Peyer's patch (tissue), 4 donors: ENCODE results near the gene RCBTB2. TPM values are rescaled to one million over a fixed set of nuclear protein-coding genes. Genes with fewer than 3 reads are reported as not detected.

Source experiments
- DNase-seq, 3 donors: peaks; one replicate each; pipeline ENCODE4 v3.0.0-alpha.2; 2017 to 2019
- H3K27ac ChIP-seq, 4 donors: fragments of 200-600 bp; sonication (generic); one replicate each; pipeline ENCODE4 v1.5.1; 2016 to 2019
- H3K27me3 ChIP-seq, 2 donors: fragments of 200-600 bp; sonication (generic); one replicate each; pipeline ENCODE4 v1.5.1; 2019
- H3K36me3 ChIP-seq, 3 donors: fragments of 200-600 bp; sonication (generic); one replicate each; pipeline ENCODE4 v1.5.1; 2016 to 2019
- H3K4me1 ChIP-seq, 4 donors: fragments of 200-600 bp; sonication (generic); one replicate each; pipeline ENCODE4 v1.5.1; 2016 to 2019
- H3K4me3 ChIP-seq, 4 donors: fragments of 200-600 bp; sonication (generic); 1 replicate in 3 of 4; 2 replicates in 1 of 4; pipeline ENCODE4 v1.5.1; 2016 to 2019; ENCODE audit warnings: mild to moderate bottlenecking in 1 of 4
- H3K9me3 ChIP-seq, 4 donors: fragments of 200-600 bp; sonication (generic); one replicate each; pipeline ENCODE4 v1.5.1; 2016 to 2019; ENCODE audit warnings: mild to moderate bottlenecking in 1 of 4
- CTCF ChIP-seq, 6 experiments: fragments of 450-650 bp in 4 of 6; fragments of 200-600 bp in 2 of 6; sonication (generic) in 1 of 6; IDR thresholded peaks; one replicate each; pipeline ENCODE4 v1.5.1; 2017 to 2019; ENCODE audit warnings: antibody characterized with exemption in 6 of 6, mild to moderate bottlenecking in 3 of 6, moderate library complexity in 1 of 6
- POLR2A ChIP-seq, 2 donors: fragments of 450-650 bp; IDR thresholded peaks; one replicate each; pipeline ENCODE4 v1.5.1; 2017; ENCODE audit warnings: antibody characterized with exemption in 2 of 2, mild to moderate bottlenecking in 2 of 2, moderate library complexity in 2 of 2
- total RNA-seq, 4 donors: library from RNA; depleted of rRNA; stranded (reverse); fragments of >200 nt; gene quantifications; one replicate each; pipeline ENCODE4 v1.1.0, GENCODE V29; 2016

The RCBTB2 gene
- total RNA-seq, 4 donors from 2014 or later = 3.2 to 6.3 (median 5.2) TPM

- H3K9me3 ChIP-seq = no peaks in the 10 kb centered on the region
- no peak for TF ChIP-seq POLR2A (IDR thresholded peaks at IDR 0.05)
- no peak for TF ChIP-seq CTCF (IDR thresholded peaks at IDR 0.05)
- H3K4me1 ChIP-seq = peaks cover 0 to 13% (median 0%) of the 10 kb centered on the region in 4 donors
- H3K27me3 ChIP-seq = no peaks in the 10 kb centered on the region
- no peaks in the 10 kb centered on the region for H3K36me3 ChIP-seq
- no peak for DNase-seq
- H3K4me3 ChIP-seq = no peak overlapping the region
- no peak overlapping the region for H3K27ac ChIP-seq
These were observed 6.7 kb upstream of the RCBTB2 start for GRCh38 chr13:48539550-48539949.

GRCh38 chr13:48536621-48537250 is 3.9 kb upstream of the RCBTB2 start:
- no peak for DNase-seq
- H3K9me3 ChIP-seq = no peaks in the 10 kb centered on the region
- H3K36me3 ChIP-seq = no peaks in the 10 kb centered on the region
- no peak for TF ChIP-seq CTCF (IDR thresholded peaks at IDR 0.05)
- no peak for TF ChIP-seq POLR2A (IDR thresholded peaks at IDR 0.05)
- H3K27me3 ChIP-seq = no peaks in the 10 kb centered on the region
- H3K4me3 ChIP-seq = no peak overlapping the region
- peaks cover 0 to 5% (median 0%) of the 10 kb centered on the region in 4 donors for H3K4me1 ChIP-seq
- H3K27ac ChIP-seq = no peak overlapping the region

GRCh38 chr13:48535766-48536165 is 2.9 kb upstream of the RCBTB2 start:
- DNase-seq = no peak
- H3K27ac ChIP-seq = no peak overlapping the region
- no peaks in the 10 kb centered on the region for H3K9me3 ChIP-seq
- no peaks in the 10 kb centered on the region for H3K36me3 ChIP-seq
- H3K27me3 ChIP-seq = no peaks in the 10 kb centered on the region
- no peak overlapping the region for H3K4me3 ChIP-seq
- peaks cover 0 to 5% (median 0%) of the 10 kb centered on the region in 4 donors for H3K4me1 ChIP-seq
- no peak for TF ChIP-seq CTCF (IDR thresholded peaks at IDR 0.05)
- no peak for TF ChIP-seq POLR2A (IDR thresholded peaks at IDR 0.05)

- H3K4me3 ChIP-seq = no peak overlapping the region
- no peaks in the 10 kb centered on the region for H3K27me3 ChIP-seq
- DNase-seq = no peak
- peaks cover 0 to 5% (median 0%) of the 10 kb centered on the region in 4 donors for H3K4me1 ChIP-seq
- TF ChIP-seq CTCF (IDR thresholded peaks at IDR 0.05) (no peak), POLR2A (IDR thresholded peaks at IDR 0.05) (no peak)
- H3K27ac ChIP-seq = no peak overlapping the region
- no peaks in the 10 kb centered on the region for H3K36me3 ChIP-seq
- H3K9me3 ChIP-seq = no peaks in the 10 kb centered on the region
These were observed 2.1 kb upstream of the RCBTB2 start for GRCh38 chr13:48534911-48535501.

GRCh38 chr13:48533961-48534600 is 1.2 kb upstream of the RCBTB2 start:
- Histone ChIP-seq H3K27me3 (no peaks in the 10 kb centered on the region), H3K36me3 (no peaks in the 10 kb centered on the region), H3K9me3 (no peaks in the 10 kb centered on the region), H3K27ac (peak overlapping the region in 2 of 4 donors; percentile 5 to 90), H3K4me1 (peaks cover 0 to 5% (median 0%) of the 10 kb centered on the region in 4 donors), H3K4me3 (no peak overlapping the region)
- TF ChIP-seq POLR2A (IDR thresholded peaks at IDR 0.05) = no peak
- TF ChIP-seq CTCF (IDR thresholded peaks at IDR 0.05) = no peak
- DNase-seq = no peak
